COR-L47 (cell line): ENCODE data around the gene TM7SF2.

Source experiments
- DNase-seq: peaks from one replicate; lab custom pipeline; 2025; lab: John Stamatoyannopoulos, UW

TM7SF2 gene

GRCh38 chr11:65111744-65112545 lies at the start of gene TM7SF2:
Gene TM7SF2 (plus strand): TSS chr11:65111872. CDS start chr11:65112016, 144 bp downstream.
- DNase-seq, result peak; percentile 98

- no peak for DNase-seq
Observed at GRCh38 chr11:65063532-65063931, 48.1 kb upstream of the TM7SF2 start.

GRCh38 chr11:65064847-65065240 lies 46.8 kb upstream of the TM7SF2 start:
- DNase-seq, result no peak

GRCh38 chr11:65065851-65066250 lies 45.8 kb upstream of the TM7SF2 start:
- no peak for DNase-seq

- DNase-seq, result no peak
Observed at GRCh38 chr11:65066315-65066714, 45.4 kb upstream of the TM7SF2 start.

GRCh38 chr11:65066805-65067291 lies 44.8 kb upstream of the TM7SF2 start:
- peak; percentile 81 for DNase-seq

- no peak for DNase-seq
Observed at GRCh38 chr11:65067446-65067845, 44.2 kb upstream of the TM7SF2 start.

- no peak for DNase-seq
Observed at GRCh38 chr11:65069217-65069616, 42.5 kb upstream of the TM7SF2 start.

GRCh38 chr11:65071907-65072630 lies 39.6 kb upstream of the TM7SF2 start:
- no peak for DNase-seq

GRCh38 chr11:65072631-65072966 lies 39.1 kb upstream of the TM7SF2 start:
- no peak for DNase-seq

- no peak for DNase-seq
Observed at GRCh38 chr11:65077451-65077850, 34.2 kb upstream of the TM7SF2 start.

- DNase-seq, result no peak
Observed at GRCh38 chr11:65078151-65078550, 33.5 kb upstream of the TM7SF2 start.

- DNase-seq, result no peak
Observed at GRCh38 chr11:65078786-65079342, 32.8 kb upstream of the TM7SF2 start.

GRCh38 chr11:65083134-65083833 lies 28.4 kb upstream of the TM7SF2 start:
- no peak for DNase-seq

GRCh38 chr11:65083834-65084597 lies 27.7 kb upstream of the TM7SF2 start, which contains the start of the genes CDCA5 and ZFPL1:
Gene CDCA5 (minus strand): TSS chr11:65084040. CDS start chr11:65083978, 62 bp downstream.
Gene ZFPL1 (plus strand): TSS chr11:65084222. CDS start chr11:65084699, 477 bp downstream.
- DNase-seq, result peak; percentile 92

GRCh38 chr11:65084598-65085375 lies 26.9 kb upstream of the TM7SF2 start:
- no peak for DNase-seq

GRCh38 chr11:65085446-65085845 lies 26.2 kb upstream of the TM7SF2 start:
- DNase-seq, result no peak

- DNase-seq, result no peak
Observed at GRCh38 chr11:65086809-65087208, 24.9 kb upstream of the TM7SF2 start.

GRCh38 chr11:65087216-65087615 lies 24.5 kb upstream of the TM7SF2 start:
- DNase-seq, result no peak

- DNase-seq, result no peak
Observed at GRCh38 chr11:65087827-65088226, 23.8 kb upstream of the TM7SF2 start.

- no peak for DNase-seq
Observed at GRCh38 chr11:65089621-65090020, 22.1 kb upstream of the TM7SF2 start.
